Activated effector memory CD4-positive, alpha-beta T cell treated with anti-CD3 and anti-CD28 coated beads, Interleukin-2, amount 50 U/mL, for 16 hours (primary cell): ENCODE data around the gene OOSP1.
"Not testable (repeated sequence)": the region's sequence is repeated elsewhere in the genome, so short reads cannot be mapped to it uniquely, and the experiment has no call there.

Source experiments
- DNase-seq: peaks from one replicate; pipeline ENCODE4 v3.0.0-alpha.2; 2020

OOSP1 gene

GRCh38 chr11:59938132-59938531, at the start of gene OOSP1:
Gene OOSP1, plus strand, starts transcription at chr11:59938432. Its CDS starts 23 bp downstream, at chr11:59938455.
- DNase-seq: no peak

- DNase-seq: no peak
Observed at GRCh38 chr11:59891781-59892181, 46.5 kb upstream of the OOSP1 start.

- no peak for DNase-seq
Observed at GRCh38 chr11:59894616-59895015, 43.6 kb upstream of the OOSP1 start.

- no peak for DNase-seq
Observed at GRCh38 chr11:59898046-59898445, 40.2 kb upstream of the OOSP1 start.

GRCh38 chr11:59898650-59899049, 39.6 kb upstream of the OOSP1 start:
- DNase-seq: no peak

- DNase-seq: no peak
Observed at GRCh38 chr11:59899532-59899931, 38.7 kb upstream of the OOSP1 start.

GRCh38 chr11:59900366-59901126, 37.7 kb upstream of the OOSP1 start:
- no peak for DNase-seq

GRCh38 chr11:59901306-59901705, 36.9 kb upstream of the OOSP1 start:
- no peak for DNase-seq

- DNase-seq: not testable (repeated sequence)
Observed at GRCh38 chr11:59903569-59903968, 34.7 kb upstream of the OOSP1 start.

GRCh38 chr11:59918480-59918879, 19.8 kb upstream of the OOSP1 start:
- DNase-seq: no peak

GRCh38 chr11:59918987-59919589, 19.1 kb upstream of the OOSP1 start:
- DNase-seq: no peak

GRCh38 chr11:59923813-59924212, 14.4 kb upstream of the OOSP1 start:
- DNase-seq: no peak

- no peak for DNase-seq
Observed at GRCh38 chr11:59931688-59932087, 6.5 kb upstream of the OOSP1 start.

- no peak for DNase-seq
Observed at GRCh38 chr11:59938718-59939117, 486 bp downstream of the OOSP1 start.

- DNase-seq: no peak
Observed at GRCh38 chr11:59939482-59939881, 1.2 kb downstream of the OOSP1 start.

GRCh38 chr11:59941091-59941490, 2.9 kb downstream of the OOSP1 start:
- DNase-seq: no peak

- no peak for DNase-seq
Observed at GRCh38 chr11:59943997-59944714, 5.9 kb downstream of the OOSP1 start.

GRCh38 chr11:59944720-59945119, 6.5 kb downstream of the OOSP1 start:
- no peak for DNase-seq

- no peak for DNase-seq
Observed at GRCh38 chr11:59953463-59954218, 15.4 kb downstream of the OOSP1 start.

GRCh38 chr11:59954219-59954847, 16.1 kb downstream of the OOSP1 start:
- no peak for DNase-seq

- DNase-seq: no peak
Observed at GRCh38 chr11:59957094-59957493, 18.9 kb downstream of the OOSP1 start.

GRCh38 chr11:59960502-59961381, 22.5 kb downstream of the OOSP1 start:
- DNase-seq: no peak
